HG02852 (cell line): ENCODE data around the gene NLN.
A peak's percentile ranks its signal among the peaks of the same experiment; 100 is the strongest.
"Not testable (repeated sequence)": the region's sequence is repeated elsewhere in the genome, so short reads cannot be mapped to it uniquely, and the experiment has no call there.

Experiments used
- ATAC-seq: cut with Tn5 transposase; IDR thresholded peaks from one replicate; pipeline ENCODE4 v1.9.1; 2021; ENCODE audit warnings: mild to moderate bottlenecking, moderate library complexity; ENCODE audit not compliant: unreplicated experiment

NLN gene

DNA sequence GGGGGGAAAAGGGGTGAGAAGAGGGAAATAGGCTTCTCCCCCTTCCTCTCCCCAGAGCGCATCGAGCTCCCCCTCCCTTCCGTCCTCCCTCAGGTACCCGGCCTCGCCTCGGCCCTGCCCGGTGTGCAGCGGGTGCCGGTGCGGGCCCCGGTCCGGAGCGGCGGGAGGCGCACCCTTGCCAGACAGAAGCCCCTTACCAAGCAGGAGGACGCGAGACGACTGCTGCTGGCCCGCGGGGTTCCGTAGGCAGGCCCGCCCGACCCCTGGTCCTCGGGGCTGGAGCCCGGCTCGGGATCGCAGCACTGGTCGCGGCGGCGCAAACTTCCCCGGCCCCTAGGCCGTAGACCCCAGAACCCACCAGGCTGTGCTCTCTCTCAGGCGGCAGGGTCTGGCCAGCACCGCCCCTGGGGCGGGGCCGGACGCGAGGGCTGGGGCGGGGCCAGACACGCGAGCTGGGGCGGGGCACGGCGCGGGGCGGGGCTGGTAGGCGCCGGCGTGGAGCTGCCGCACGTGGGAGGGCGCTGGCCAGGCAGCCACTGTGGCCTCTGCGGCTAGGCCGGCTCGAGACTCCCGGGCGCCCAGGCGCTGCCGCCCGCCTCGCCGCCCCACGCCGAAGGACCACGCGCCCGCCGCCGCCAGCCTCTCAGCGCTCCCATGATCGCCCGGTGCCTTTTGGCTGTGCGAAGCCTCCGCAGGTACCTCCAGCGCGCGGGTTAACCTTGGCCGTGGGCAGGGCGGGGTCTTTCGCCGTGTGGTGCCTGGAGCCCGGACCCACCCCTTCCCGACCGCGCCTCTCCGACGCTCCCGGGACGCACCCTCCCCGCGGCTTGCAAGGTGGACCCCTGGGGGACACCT lies at the start of gene NLN, which contains the start of gene SGTB:
NLN (plus strand) TSS at position 486 of the 855 bp plus-strand sequence; CDS start at position 655, 169 bp downstream.
SGTB (minus strand) TSS at position 390 of the 855 bp plus-strand sequence. CDS start 1,302 bp downstream, outside the sequence.
- ATAC-seq, result peak; percentile 87

DNA sequence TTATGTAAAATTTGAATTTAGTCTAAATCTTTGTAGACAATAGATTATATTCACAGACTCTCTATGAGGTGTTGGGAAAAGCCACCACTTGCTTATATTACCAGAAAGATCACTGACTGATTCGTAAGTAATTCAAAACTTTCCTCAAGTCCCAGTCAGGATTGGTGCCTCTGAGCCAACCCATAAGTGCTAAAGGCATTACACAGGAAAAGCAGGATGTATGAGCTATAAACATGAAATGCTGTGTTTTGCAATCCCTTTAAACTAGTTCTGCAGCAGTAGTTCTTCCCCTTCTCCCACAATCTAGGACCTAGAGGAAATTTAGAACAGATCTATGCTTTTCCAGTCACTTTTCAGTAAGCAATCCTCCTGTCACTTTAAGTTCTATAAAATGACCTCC lies 49.2 kb upstream of the NLN start:
- no peak for ATAC-seq

DNA sequence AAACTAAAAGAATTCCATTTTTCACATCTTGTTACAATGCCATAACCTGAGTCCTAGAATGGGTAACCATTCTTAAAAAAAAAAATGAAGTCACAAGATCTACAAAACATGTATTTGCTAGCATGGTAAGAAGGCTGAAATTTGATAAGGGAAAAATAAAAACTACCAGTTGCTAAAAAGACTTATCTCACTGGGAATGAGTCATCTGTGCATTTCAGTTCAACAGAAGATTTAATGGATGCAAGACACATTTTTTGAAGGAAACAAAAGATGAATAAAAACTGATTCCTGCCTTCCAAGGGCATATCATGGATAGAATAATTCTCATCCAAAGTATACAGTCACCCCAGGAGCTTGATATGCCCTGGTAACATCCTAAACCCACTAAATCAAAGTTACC lies 47.3 kb upstream of the NLN start:
- ATAC-seq, result no peak

DNA sequence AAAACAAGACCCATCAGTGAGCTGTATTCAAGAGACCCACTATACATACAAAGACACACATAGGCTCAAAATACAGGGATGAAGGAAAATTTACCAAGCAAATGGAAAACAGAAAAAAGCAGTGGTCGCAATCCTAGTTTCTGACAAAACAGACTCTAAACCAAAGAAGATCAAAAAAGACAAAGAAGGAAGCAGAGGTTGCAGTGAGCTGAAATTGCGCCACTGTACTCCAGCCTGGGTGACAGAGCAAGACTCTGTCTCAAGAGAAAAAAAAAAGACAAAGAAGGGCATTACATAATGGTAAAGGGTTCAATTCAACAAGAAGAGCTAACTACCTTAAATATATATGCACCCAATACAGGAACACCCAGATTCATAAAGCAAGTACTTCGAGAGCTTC lies 45.9 kb upstream of the NLN start:
- not testable (repeated sequence) for ATAC-seq

DNA sequence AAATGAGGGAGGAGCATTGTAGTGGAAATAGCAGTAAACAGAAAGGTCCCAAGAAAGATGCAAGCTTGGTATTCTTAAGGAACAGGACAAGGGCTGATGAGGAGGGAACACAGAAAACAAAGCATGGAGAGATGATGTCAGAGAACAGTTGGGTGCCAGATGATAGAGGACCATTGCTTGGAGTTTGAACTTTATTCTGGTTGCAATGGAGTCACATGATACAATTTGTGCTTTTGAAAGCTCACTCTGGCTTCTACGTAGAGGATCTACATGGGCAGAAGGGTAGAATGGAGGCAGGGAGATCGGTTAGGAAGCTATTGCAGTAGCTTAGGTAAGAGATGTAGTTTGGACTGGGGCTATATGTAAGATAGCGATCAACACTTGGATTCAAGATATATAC lies 39.9 kb upstream of the NLN start:
- no peak for ATAC-seq

DNA sequence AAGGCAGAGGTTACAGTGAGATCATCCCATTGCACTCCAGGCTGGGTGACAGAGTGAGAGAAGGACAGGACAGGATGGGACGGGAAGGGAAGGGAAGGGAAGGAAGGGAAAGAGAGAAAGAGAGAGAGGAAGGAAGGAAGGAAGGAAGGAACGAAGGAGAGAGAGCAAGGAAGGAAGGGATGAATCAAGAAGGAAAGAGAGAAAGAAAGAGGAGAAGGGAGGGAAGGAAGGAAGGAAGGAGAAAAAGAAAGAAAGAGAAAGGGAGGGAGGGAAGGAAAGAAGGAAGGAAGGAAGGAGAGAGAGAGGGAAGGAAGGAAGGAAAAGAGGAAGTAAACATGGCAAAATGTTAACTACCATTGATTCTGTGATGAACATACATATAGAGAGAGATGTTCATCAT lies 28.9 kb upstream of the NLN start:
- no peak for ATAC-seq

DNA sequence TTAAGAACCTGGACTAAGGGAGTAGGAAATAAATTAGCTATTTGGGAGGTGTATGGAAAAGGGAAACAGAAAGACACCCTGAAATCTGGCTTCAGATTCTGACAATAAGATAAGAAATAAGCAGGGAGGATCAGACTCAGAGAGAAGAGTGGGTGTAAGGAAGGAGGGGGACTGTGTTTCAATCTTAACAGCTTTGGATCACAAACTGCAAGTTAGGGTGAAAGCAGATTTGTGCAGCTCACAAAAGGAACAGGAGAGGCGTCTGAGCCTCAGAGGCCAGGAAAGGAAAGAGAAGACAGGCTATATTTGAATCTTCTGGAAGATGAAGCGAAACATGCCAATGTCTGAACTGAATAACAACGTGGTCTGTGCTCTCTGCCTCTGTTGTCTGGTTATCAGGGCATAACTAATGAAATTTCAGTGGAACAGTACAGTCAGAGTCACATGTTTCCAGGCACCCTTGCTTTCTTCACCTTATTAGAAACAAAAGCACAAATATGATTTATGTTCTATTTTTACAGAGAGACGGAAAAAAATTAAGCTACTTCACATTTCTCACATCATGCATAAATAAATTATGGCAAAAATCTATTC lies 26.7 kb upstream of the NLN start:
- peak; percentile 53 for ATAC-seq

DNA sequence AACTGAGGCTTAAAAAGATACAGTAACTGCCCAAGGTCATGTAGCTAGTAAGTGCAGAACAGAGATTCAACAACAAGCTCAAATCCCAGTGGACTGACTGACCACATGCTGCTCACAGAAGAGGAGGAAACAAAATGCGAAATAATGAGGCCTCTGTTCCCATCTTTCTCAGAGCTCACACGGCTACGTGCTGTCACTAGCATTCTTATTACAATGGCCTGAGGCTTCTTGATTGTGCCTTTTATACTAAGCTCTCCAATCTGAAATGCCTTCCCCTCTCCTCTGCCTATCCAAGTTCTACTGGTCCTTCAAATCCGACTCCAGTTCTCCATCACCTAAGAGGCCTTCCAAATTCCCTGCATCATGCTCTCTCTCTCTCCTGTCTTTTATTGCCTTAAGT lies 26.1 kb upstream of the NLN start:
- no peak for ATAC-seq

DNA sequence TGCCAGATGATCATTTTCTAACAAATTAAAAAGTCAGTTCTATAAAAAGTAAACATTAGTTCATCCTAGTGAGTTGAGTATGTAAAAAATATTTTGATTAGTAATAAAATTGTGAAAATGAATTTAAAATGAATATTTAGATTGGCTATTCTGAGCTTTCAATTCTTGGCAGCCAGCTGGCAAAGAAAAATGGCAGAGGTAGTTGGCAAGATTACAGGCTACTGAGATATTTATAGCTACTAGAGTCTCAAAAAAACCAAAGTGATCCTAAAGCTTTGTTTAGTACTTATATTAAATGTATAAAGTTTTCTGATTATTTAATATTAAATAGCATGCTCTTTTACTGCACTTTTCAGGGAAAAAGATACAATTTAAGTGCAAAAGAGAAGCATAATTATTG lies 25.1 kb upstream of the NLN start:
- no peak for ATAC-seq

DNA sequence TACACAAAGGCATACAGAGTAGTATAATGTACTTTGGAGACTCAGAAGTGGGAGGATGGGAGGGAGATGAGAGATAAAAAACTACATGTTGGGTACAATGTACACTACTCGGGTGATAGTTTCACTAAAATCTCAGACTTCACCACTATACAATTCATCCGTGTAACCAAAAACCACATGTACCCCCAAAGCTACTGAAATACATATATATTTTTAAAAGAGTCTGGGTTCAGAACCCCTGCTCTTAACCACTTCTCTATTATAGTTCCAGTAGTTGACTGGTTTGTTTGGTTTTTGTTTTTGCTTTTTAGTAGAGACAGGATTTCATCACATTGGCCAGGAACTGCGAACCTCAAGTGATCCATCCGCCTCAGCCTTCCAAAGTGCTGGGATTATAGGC lies 22.7 kb upstream of the NLN start:
- peak; percentile 57 for ATAC-seq

DNA sequence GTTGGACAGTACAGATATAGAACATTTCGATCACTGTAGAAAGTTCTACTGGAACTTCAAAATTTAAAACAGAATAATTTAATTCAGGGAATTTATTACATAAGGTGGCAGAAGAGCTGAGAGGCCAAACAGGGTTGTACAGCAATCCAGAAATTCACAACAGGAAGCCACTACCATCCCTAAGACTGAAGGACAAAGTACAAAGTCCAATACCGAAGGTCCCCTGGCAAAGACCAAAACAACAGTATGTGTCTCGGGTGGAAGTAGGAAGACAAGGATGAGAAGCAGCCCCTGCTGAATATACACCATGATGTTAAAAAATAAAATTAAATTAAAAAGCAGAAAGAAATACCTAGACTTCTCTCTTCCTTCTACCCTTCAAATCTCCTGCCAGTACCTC lies 20.0 kb upstream of the NLN start:
- no peak for ATAC-seq

DNA sequence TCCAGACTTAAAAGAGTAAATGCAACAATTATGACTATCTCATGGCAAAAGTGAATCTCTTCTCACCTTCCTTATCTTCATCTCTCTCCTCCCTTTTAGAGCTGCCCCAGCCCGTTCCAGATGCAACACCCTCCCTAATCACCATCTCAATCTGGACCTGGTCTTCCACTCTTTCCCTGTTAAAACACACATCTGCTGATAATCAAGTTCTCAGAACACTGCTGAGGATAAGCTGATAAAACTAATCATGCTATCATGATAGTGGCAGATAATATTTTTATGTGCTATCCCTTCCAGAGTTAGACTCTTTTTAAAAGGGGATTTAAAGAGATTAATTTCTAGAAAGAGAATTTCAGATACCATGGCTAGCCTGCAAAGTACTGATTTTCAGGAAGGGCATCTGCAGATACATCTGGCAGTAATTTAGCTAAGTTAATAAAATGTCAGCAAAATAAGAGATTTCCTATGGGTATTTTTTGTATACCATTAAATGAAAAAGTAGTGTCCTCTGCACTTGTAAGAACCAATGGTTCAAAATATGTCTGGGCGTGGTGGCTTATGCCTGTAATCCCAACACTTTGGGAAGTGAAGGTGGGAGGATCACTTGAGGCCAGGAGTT lies 17.3 kb upstream of the NLN start:
- no peak for ATAC-seq

DNA sequence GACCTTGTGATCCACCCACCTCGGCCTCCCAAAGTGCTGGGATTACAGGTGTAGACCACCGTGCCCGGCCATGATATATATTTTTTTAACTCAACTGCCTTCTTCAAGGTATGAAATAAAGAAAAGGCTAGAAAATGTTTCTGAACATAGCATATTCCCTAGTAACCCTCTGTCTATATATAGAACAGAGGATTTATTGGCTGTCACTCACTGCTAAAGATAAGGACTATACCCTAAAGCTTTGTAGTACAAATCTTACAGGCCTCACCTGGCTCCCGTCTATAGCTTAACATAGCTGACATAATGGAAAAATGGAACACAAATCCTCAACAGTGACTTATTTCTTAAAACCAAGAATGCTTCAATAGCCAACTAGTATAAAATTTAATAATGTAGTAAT lies 14.3 kb upstream of the NLN start:
- no peak for ATAC-seq

DNA sequence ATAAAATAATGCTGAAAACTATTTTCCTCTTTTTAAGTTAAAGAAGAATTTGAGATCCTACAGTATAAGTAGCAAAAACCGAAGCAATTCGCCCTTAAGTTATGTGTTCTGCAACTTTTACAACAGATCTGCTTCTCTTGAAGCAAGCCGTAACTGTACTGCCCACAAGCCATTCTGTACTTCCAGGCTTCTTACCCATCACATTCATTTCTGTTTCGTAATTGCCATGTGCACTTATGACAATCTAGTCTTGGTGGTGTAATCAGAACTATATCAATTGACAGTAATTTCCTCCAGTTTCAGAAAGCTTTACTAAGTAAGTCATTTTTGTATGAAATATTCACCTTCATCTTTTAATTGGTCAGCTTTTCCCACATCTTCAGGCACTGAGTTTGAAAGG lies 13.9 kb upstream of the NLN start:
- ATAC-seq, result no peak

DNA sequence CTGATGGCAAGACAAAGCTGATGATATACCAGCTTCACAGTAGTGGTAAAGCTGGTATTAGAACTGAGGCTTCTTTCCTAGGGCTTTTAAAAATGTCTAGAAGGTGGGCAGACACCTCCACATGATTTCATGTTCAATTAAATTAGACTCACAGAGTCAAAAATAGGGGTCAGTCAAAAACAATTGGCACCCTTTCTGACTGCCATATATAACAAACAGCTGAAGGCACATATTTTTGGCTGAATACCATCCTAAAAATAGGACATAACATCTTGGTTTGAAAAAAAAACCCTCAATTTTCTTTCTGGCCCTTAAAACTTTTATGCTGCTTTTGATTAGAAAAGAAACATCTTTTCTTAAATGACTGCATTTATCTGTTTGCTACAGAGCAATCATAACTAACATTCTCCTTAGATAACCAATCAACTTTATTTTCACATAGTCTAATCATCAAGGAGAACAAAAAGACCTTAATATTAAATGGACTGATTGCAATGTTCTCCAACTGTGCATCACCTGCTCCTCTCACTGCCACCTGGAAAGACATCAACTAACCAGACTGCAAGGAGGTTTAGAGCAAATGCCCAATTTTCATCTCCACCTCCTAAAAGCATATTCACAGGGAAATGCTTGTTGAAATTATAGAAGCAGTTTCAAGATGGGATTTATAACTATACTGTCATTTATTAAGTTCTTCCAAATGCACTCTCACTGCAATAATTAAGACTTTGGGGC lies 3.3 kb upstream of the NLN start:
- ATAC-seq, result no peak

DNA sequence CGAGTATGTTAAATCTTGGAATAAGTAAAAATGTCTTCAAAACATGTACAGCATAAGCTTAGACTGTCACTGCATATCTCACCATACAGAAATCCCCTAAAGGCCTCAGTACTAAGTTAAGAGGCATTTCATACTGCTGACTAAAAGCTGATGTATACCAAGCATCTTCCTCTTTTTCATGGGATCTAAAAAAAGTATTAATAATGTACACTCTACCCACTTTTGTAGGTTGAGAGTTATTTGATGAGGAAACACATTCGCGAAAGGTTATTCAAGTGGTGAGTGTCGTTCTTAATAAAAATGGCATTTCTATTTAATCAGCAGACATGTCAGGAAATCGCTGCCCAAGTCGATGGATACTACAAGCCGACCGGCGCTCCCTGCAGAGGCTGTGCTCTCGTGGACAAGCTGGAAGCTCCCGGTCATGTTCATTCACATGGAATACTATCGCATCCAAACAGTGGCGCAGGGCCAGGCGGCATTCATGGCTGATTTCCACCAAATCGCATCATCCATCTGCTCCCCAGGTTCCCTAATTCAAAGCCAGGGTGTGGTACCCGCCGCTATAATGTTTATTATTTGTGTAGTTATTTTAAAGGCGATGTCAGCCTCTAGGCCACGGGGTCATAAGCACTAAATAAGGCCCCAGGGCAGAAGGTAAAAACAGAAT lies 820 bp upstream of the NLN start:
- ATAC-seq, result peak; percentile 28

DNA sequence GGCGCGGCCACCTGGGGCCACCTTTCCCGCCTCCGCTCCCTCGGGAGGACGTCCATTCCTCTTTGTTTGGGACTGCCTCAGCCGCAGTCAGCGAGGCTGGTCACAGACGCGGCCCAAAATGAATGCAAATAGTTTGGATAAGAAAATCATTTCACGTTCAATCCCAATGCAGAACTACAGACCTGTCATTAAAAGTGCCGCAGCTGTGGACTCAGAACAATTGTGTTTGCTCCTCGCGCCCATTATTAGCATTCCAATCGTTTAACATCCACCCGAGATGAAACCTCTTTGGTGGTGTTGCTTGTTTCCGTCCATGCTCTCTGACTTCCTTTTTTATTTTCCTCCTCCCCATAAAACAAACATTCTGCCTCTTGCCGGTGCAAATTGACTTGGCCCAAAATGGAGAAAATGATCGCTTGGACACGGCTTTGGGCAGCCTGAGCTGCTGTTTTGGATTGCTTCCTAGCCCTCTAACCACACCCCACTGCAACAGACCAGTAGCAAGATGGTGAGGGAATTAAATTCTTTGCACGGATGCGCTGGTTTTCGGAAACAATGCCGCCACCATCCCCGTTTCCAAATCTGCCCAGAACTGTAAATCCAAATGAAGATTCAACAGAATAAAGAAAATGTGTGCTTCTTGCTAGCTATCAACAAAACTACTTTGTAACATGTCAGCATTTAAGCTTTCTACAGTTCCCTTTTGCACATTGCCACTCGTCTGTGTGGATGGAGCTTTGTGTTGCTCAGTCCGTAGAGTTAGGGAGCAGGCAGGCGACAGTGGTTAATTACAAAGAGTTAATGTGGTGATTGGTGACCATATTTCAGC lies 784 bp downstream of the NLN start:
- no peak for ATAC-seq

DNA sequence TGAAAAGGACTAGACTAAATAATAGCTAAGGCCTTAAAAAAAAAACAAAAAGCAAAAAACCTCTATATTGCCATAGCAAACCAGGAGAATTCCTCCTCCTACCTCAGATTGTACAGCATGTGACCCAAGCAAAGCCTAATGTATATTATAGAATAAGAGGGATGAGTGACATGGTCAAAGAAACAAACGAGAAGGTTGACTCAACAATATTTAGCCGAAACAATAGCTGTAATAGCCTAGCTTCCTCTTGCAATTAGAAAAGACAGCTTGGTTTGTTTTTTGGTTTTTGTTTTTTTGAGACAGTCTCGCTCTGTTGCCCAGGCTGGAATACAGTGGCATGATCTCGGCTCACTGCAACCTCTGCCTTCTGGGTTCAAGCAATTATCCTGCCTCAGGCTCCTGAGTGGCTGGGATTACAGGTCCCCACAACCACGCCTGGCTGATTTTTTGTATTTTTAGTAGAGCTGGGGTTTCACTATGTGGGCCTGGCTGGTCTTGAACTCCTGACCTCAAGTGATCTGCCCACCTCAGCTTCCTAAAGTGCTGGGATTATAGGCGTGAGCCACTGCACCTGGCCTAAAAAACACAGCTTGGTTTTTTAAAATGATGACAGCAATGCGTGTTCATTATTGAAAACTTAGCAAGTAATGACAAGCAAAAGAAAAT lies 5.6 kb downstream of the NLN start:
- no peak for ATAC-seq

DNA sequence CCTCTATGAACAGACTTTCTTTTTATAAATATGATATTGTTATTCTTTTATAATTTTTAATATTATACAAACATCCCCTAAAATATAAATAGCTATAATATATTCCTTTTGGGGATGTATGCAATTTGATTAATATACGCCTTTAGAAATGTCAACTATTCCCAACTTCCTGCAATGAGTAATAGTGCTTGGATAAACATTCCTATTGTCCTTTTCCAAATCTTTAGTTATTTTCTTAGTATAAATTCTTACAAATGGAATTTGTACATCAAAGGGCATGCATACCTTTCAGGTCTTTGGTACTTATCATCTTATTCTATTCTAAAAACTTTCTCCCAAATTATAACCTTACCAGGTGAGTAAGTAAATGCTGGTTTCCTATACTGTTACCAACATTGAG lies 6.2 kb downstream of the NLN start:
- no peak for ATAC-seq
